ENCODE measurements around the gene MYO16.

The MYO16 gene

GRCh38 chr13:108662528-108662927, 33.1 kb downstream of the MYO16 start:
- no peak for DNase-seq

GRCh38 chr13:108663710-108664109, 34.3 kb downstream of the MYO16 start:
- no peak for DNase-seq

- no peak for DNase-seq
These were observed 37.8 kb downstream of the MYO16 start for GRCh38 chr13:108667205-108667604.

- DNase-seq, result no peak
These were observed 40.0 kb downstream of the MYO16 start for GRCh38 chr13:108669381-108669780.

- no peak for DNase-seq
These were observed 44.9 kb downstream of the MYO16 start for GRCh38 chr13:108674346-108674745.

GRCh38 chr13:108674771-108675170, 45.4 kb downstream of the MYO16 start:
- no peak for DNase-seq

- DNase-seq, result no peak
These were observed 47.2 kb downstream of the MYO16 start for GRCh38 chr13:108676620-108677019.

GRCh38 chr13:108677806-108678205, 48.4 kb downstream of the MYO16 start:
- no peak for DNase-seq

- DNase-seq, result peak in 2 of 58 donors; percentile 0 to 1
These were observed 50.6 kb downstream of the MYO16 start for GRCh38 chr13:108680011-108680410.

- no peak for DNase-seq
These were observed 52.7 kb downstream of the MYO16 start for GRCh38 chr13:108681986-108682575.

- no peak for DNase-seq
These were observed 53.3 kb downstream of the MYO16 start for GRCh38 chr13:108682714-108683113.

GRCh38 chr13:108686027-108686426, 56.6 kb downstream of the MYO16 start:
- no peak for DNase-seq

GRCh38 chr13:108690726-108691125, 61.3 kb downstream of the MYO16 start:
- no peak for DNase-seq

GRCh38 chr13:108700422-108701170, 71.2 kb downstream of the MYO16 start:
- no peak for DNase-seq

- no peak for DNase-seq
These were observed 72.8 kb downstream of the MYO16 start for GRCh38 chr13:108702171-108702570.

GRCh38 chr13:108705031-108705430, 75.6 kb downstream of the MYO16 start:
- no peak for DNase-seq

- no peak for DNase-seq
These were observed 78.2 kb downstream of the MYO16 start for GRCh38 chr13:108707584-108707983.

- DNase-seq, result peak in 1 of 58 donors; percentile 25
These were observed 79.5 kb downstream of the MYO16 start for GRCh38 chr13:108708921-108709320.

GRCh38 chr13:108711386-108711785, 82.0 kb downstream of the MYO16 start:
- DNase-seq, result no peak

GRCh38 chr13:108725471-108725870, 96.1 kb downstream of the MYO16 start:
- peak in 1 of 58 donors; percentile 6 for DNase-seq

GRCh38 chr13:108728370-108728769, 99.0 kb downstream of the MYO16 start:
- no peak for DNase-seq

GRCh38 chr13:108733022-108733560, 103.7 kb downstream of the MYO16 start:
- no peak for DNase-seq

GRCh38 chr13:108734676-108735075, 105.3 kb downstream of the MYO16 start:
- no peak for DNase-seq
